ENCODE results near the gene SGF29.
"Not testable (repeated sequence)": the region's sequence is repeated elsewhere in the genome, so short reads cannot be mapped to it uniquely, and the experiment has no call there.

The SGF29 gene

GRCh38 chr16:28590384-28591340, 36.9 kb downstream of the SGF29 start:
- TF ChIP-seq SPI1 (IDR thresholded peaks at IDR 0.05; ENCODE audit: borderline replicate concordance, low read depth) (no peak), POLR2AphosphoS5 (IDR thresholded peaks at IDR 0.05; ENCODE audit: low read depth) (no peak), GABPA (IDR thresholded peaks at IDR 0.05; ENCODE audit: low read depth) (no peak), CTCF (IDR thresholded peaks at IDR 0.05; ENCODE audit: insufficient read depth, low read length) (no peak)
- TF ChIP-seq, protein P1, sequence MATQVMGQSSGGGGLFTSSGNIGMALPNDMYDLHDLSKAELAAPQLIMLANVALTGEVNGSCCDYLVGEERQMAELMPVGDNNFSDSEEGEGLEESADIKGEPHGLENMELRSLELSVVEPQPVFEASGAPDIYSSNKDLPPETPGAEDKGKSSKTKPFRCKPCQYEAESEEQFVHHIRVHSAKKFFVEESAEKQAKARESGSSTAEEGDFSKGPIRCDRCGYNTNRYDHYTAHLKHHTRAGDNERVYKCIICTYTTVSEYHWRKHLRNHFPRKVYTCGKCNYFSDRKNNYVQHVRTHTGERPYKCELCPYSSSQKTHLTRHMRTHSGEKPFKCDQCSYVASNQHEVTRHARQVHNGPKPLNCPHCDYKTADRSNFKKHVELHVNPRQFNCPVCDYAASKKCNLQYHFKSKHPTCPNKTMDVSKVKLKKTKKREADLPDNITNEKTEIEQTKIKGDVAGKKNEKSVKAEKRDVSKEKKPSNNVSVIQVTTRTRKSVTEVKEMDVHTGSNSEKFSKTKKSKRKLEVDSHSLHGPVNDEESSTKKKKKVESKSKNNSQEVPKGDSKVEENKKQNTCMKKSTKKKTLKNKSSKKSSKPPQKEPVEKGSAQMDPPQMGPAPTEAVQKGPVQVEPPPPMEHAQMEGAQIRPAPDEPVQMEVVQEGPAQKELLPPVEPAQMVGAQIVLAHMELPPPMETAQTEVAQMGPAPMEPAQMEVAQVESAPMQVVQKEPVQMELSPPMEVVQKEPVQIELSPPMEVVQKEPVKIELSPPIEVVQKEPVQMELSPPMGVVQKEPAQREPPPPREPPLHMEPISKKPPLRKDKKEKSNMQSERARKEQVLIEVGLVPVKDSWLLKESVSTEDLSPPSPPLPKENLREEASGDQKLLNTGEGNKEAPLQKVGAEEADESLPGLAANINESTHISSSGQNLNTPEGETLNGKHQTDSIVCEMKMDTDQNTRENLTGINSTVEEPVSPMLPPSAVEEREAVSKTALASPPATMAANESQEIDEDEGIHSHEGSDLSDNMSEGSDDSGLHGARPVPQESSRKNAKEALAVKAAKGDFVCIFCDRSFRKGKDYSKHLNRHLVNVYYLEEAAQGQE (IDR thresholded peaks at IDR 0.05; ENCODE audit: insufficient replicate concordance, low read depth), result no peak
- Histone ChIP-seq H3K27me3 (ENCODE audit: insufficient read depth, poor library complexity, severe bottlenecking) (no peaks in the 10 kb centered on the region), H3K27ac (replicated peaks) (no peak overlapping the region), H3K4me3 (replicated peaks; ENCODE audit: insufficient read depth, low read length) (no peak overlapping the region)
- DNase-seq (ENCODE audit: low read depth in 1 of 2, low spot score in 1 of 2), result no peak

- H3K4me3 ChIP-seq (replicated peaks; ENCODE audit: insufficient read depth, low read length), result no peak overlapping the region
- no peak overlapping the region for H3K27ac ChIP-seq (replicated peaks)
- TF ChIP-seq GABPA (IDR thresholded peaks at IDR 0.05; ENCODE audit: low read depth) (no peak), SPI1 (IDR thresholded peaks at IDR 0.05; ENCODE audit: borderline replicate concordance, low read depth) (no peak), CTCF (IDR thresholded peaks at IDR 0.05; ENCODE audit: insufficient read depth, low read length) (no peak), POLR2AphosphoS5 (IDR thresholded peaks at IDR 0.05; ENCODE audit: low read depth) (no peak)
- TF ChIP-seq, protein P1 (IDR thresholded peaks at IDR 0.05; ENCODE audit: insufficient replicate concordance, low read depth), result no peak
Measured at GRCh38 chr16:28591355-28591754, 37.6 kb downstream of the SGF29 start.

DNA sequence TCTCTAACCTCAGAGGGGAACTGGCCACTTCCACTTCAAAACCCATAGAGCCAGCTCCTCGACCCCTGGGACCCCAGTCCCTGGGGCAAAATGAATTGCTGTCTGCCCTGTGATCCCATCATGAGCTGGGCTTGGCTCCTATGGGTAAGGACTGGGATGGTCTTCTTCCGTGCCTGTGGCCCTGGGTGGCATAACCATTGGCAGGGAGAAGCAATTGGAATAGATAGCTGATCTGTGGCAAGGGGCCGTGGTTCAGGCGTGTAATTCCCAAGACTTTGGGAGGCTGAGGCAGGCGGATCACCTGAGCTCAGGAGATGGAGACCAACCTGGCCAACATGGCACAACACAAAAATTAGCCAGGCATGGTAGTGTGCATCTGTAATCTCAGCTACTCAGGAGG, 38.8 kb downstream of the SGF29 start:
- no peak overlapping the region for H3K27ac ChIP-seq (replicated peaks)
- no peak for DNase-seq (ENCODE audit: low read depth in 1 of 2, low spot score in 1 of 2)
- TF ChIP-seq POLR2AphosphoS5 (IDR thresholded peaks at IDR 0.05; ENCODE audit: low read depth) (0 out of 2 replicates have a peak, but pooled peaks have one; percentile 11), GABPA (IDR thresholded peaks at IDR 0.05; ENCODE audit: low read depth) (no peak)
- H3K4me3 ChIP-seq (replicated peaks; ENCODE audit: insufficient read depth, low read length), result no peak overlapping the region
- no peaks in the 10 kb centered on the region for H3K27me3 ChIP-seq (ENCODE audit: insufficient read depth, poor library complexity, severe bottlenecking)

More at GRCh38 chr16:28591355-28591754, 37.6 kb downstream of the SGF29 start:
- no peak for DNase-seq (ENCODE audit: low read depth in 1 of 2, low spot score in 1 of 2)
- H3K27me3 ChIP-seq (ENCODE audit: insufficient read depth, poor library complexity, severe bottlenecking), result no peaks in the 10 kb centered on the region

- H3K27me3 ChIP-seq (ENCODE audit: insufficient read depth, poor library complexity, severe bottlenecking), result no peaks in the 10 kb centered on the region
- 0 out of 2 replicates have a peak, but pooled peaks have one; percentile 9 for TF ChIP-seq POLR2AphosphoS5 (IDR thresholded peaks at IDR 0.05; ENCODE audit: low read depth)
- TF ChIP-seq GABPA (IDR thresholded peaks at IDR 0.05; ENCODE audit: low read depth), result no peak
- no peak for TF ChIP-seq SPI1 (IDR thresholded peaks at IDR 0.05; ENCODE audit: borderline replicate concordance, low read depth)
- DNase-seq (ENCODE audit: low read depth in 1 of 2, low spot score in 1 of 2), result no peak
Measured at GRCh38 chr16:28592979-28593553, 39.3 kb downstream of the SGF29 start.

DNA sequence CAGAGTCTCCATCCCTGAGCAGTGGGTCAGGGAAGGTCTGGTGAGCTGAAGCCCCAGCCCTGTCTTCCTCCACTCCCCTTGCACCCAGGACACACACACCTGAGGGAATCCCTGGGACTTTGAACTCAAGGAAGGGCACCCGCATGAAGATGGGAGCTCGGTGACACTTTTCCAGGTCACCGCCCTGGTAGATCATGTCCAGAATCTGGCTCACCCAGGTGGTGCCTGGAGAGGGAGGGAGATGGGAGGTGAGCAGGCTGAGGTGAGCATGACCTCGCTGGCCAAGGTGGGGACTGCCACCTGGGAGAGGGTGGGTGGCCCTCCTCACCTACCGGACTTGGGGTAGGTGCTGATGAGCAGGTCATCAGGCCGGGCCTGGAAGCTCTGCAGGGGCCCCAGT, 41.7 kb downstream of the SGF29 start:
- not testable (repeated sequence) for H3K27ac ChIP-seq (replicated peaks); H3K27me3 ChIP-seq (ENCODE audit: insufficient read depth, poor library complexity, severe bottlenecking); H3K4me3 ChIP-seq (replicated peaks; ENCODE audit: insufficient read depth, low read length); DNase-seq (ENCODE audit: low read depth in 1 of 2, low spot score in 1 of 2)

More at GRCh38 chr16:28592979-28593553, 39.3 kb downstream of the SGF29 start:
- Histone ChIP-seq H3K27ac (replicated peaks) (no peak overlapping the region), H3K4me3 (replicated peaks; ENCODE audit: insufficient read depth, low read length) (no peak overlapping the region)

Data from HL-60 (cell line).